ENCODE measurements around the gene NPLOC4.
"Not testable (repeated sequence)": the region's sequence is repeated elsewhere in the genome, so short reads cannot be mapped to it uniquely, and the experiment has no call there.

NPLOC4 gene

GRCh38 chr17:81535480-81536298, 101.2 kb downstream of the NPLOC4 start:
- H3K4me3 ChIP-seq (ENCODE audit: low read depth, low read length) = no peak overlapping the region
- no peak for TF ChIP-seq CTCF (IDR thresholded peaks at IDR 0.05; ENCODE audit: borderline replicate concordance, insufficient read depth, low read depth, low read length)

GRCh38 chr17:81535007-81535328, 101.9 kb downstream of the NPLOC4 start:
- TF ChIP-seq CTCF (IDR thresholded peaks at IDR 0.05; ENCODE audit: borderline replicate concordance, insufficient read depth, low read depth, low read length) = no peak
- H3K4me3 ChIP-seq (ENCODE audit: low read depth, low read length) = no peak overlapping the region

GRCh38 chr17:81534157-81535006, 102.5 kb downstream of the NPLOC4 start:
- TF ChIP-seq CTCF (IDR thresholded peaks at IDR 0.05; ENCODE audit: borderline replicate concordance, insufficient read depth, low read depth, low read length) = no peak
- no peak overlapping the region for H3K4me3 ChIP-seq (ENCODE audit: low read depth, low read length)

- TF ChIP-seq CTCF (IDR thresholded peaks at IDR 0.05; ENCODE audit: borderline replicate concordance, insufficient read depth, low read depth, low read length) = no peak
- H3K4me3 ChIP-seq (ENCODE audit: low read depth, low read length) = no peak overlapping the region
Measured at GRCh38 chr17:81533339-81534141, 103.4 kb downstream of the NPLOC4 start.

GRCh38 chr17:81532490-81533287, 104.2 kb downstream of the NPLOC4 start:
- no peak overlapping the region for H3K4me3 ChIP-seq (ENCODE audit: low read depth, low read length)
- no peak for TF ChIP-seq CTCF (IDR thresholded peaks at IDR 0.05; ENCODE audit: borderline replicate concordance, insufficient read depth, low read depth, low read length)

GRCh38 chr17:81531998-81532404, 104.9 kb downstream of the NPLOC4 start:
- not testable (repeated sequence) for H3K4me3 ChIP-seq (ENCODE audit: low read depth, low read length)

- not testable (repeated sequence) for H3K4me3 ChIP-seq (ENCODE audit: low read depth, low read length)
Measured at GRCh38 chr17:81531013-81531412, 105.9 kb downstream of the NPLOC4 start.
